PC-3 (cell line): ENCODE results near the gene C12orf75.

Experiments used
- EZH2 ChIP-seq: fragments of 300-600 bp; sonication (generic); IDR thresholded peaks from one replicate; pipeline ENCODE4 v1.6.1; 2017; ENCODE audit warnings: antibody characterized with exemption, mild to moderate bottlenecking, low read length; ENCODE audit not compliant: unreplicated experiment
- EZH2phosphoT487 ChIP-seq: fragments of 300-600 bp; sonication (generic); IDR thresholded peaks from 2 replicates; pipeline ENCODE4 v1.6.1; 2018; ENCODE audit warnings: mild to moderate bottlenecking, antibody characterized with exemption, low read length, borderline replicate concordance
- TF ChIP-seq, protein P1 (sequence below): fragments of 300-600 bp; sonication (generic); conservative IDR thresholded peaks from 2 replicates; pipeline ENCODE4 v1.5.1; 2017; ENCODE audit warnings: antibody characterized with exemption, low read depth, mild to moderate bottlenecking, low read length

DNA sequence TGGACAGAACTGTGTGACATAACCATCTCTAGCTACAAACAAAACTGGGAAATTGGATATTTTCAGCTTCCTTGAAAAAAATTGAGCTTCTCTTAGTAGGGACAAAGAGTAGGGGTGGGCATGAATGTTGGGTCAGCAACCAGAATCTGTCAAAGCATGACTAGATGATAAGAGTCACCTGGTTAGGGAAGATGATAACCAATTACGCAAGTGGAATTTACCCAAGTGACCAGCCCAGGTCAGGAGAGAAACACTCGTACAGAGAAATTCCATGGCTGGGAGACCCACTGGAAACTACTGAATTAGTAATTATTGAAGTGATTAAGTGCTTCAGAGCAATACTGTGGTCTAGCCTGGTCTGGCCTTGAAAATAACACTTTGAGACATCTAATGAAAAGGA lies 36.3 kb upstream of the C12orf75 start:
- TF ChIP-seq, protein P1, sequence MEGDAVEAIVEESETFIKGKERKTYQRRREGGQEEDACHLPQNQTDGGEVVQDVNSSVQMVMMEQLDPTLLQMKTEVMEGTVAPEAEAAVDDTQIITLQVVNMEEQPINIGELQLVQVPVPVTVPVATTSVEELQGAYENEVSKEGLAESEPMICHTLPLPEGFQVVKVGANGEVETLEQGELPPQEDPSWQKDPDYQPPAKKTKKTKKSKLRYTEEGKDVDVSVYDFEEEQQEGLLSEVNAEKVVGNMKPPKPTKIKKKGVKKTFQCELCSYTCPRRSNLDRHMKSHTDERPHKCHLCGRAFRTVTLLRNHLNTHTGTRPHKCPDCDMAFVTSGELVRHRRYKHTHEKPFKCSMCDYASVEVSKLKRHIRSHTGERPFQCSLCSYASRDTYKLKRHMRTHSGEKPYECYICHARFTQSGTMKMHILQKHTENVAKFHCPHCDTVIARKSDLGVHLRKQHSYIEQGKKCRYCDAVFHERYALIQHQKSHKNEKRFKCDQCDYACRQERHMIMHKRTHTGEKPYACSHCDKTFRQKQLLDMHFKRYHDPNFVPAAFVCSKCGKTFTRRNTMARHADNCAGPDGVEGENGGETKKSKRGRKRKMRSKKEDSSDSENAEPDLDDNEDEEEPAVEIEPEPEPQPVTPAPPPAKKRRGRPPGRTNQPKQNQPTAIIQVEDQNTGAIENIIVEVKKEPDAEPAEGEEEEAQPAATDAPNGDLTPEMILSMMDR: no peak
- TF ChIP-seq EZH2 (no peak), EZH2phosphoT487 (no peak)
